ENCODE data around the gene ANO1.

Gene ANO1

DNA sequence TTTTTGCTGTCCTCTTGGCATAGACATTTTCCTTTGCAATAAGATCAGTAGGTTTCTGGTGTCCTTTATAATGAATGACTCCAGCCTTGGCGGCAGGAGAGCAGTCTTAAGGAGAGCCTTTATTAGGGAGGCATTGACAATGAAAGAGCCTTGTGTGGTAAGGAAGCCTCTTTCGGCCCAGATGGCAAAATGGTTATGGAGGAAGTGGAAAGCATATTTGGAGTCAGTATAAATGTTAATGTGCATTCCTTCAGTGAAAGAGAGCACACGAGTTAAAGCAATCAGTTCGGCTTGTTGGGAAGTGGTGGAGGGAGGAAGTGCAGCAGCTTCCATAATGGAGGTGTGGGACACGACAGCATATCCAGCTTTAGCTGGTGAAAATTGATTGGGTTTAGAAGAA lies 18.1 kb upstream of the ANO1 start:
- Histone ChIP-seq H3K36me3 (replicated peaks; ENCODE audit: insufficient read depth, low read length) (no peaks in the 10 kb centered on the region), H3K9me3 (replicated peaks; ENCODE audit: insufficient read depth, low read length) (no peaks in the 10 kb centered on the region), H3K4me3 (ENCODE audit: low read length) (no peak overlapping the region), H3K79me2 (ENCODE audit: low read length) (no peaks in the 10 kb centered on the region), H3K9ac (ENCODE audit: low read length) (no peak overlapping the region), H3K27me3 (replicated peaks; ENCODE audit: insufficient read depth, low read length) (peaks cover 93% of the 10 kb centered on the region), H3K9me2 (replicated peaks; ENCODE audit: insufficient read depth, low read length) (no peaks in the 10 kb centered on the region), H4K20me1 (ENCODE audit: insufficient read depth, low read length) (no peaks in the 10 kb centered on the region), H3K27ac (ENCODE audit: low read length) (no peak overlapping the region), H3F3A (ENCODE audit: insufficient read depth, low read length) (no peaks in the 10 kb centered on the region), H2AFZ (ENCODE audit: low read length) (no peak overlapping the region), H3K4me1 (ENCODE audit: low read length) (no peaks in the 10 kb centered on the region), H3K4me2 (ENCODE audit: low read depth, low read length) (no peak overlapping the region)
- DNase-seq, result no peak
- TF ChIP-seq EZH2phosphoT487 (IDR thresholded peaks at IDR 0.05; ENCODE audit: low read length), result no peak
- no peak for TF ChIP-seq EZH2 (optimal IDR thresholded peaks at IDR 0.05; ENCODE audit: low read depth, low read length)
- no peak for TF ChIP-seq CTCF (IDR thresholded peaks at IDR 0.05; ENCODE audit: low read length)

DNA sequence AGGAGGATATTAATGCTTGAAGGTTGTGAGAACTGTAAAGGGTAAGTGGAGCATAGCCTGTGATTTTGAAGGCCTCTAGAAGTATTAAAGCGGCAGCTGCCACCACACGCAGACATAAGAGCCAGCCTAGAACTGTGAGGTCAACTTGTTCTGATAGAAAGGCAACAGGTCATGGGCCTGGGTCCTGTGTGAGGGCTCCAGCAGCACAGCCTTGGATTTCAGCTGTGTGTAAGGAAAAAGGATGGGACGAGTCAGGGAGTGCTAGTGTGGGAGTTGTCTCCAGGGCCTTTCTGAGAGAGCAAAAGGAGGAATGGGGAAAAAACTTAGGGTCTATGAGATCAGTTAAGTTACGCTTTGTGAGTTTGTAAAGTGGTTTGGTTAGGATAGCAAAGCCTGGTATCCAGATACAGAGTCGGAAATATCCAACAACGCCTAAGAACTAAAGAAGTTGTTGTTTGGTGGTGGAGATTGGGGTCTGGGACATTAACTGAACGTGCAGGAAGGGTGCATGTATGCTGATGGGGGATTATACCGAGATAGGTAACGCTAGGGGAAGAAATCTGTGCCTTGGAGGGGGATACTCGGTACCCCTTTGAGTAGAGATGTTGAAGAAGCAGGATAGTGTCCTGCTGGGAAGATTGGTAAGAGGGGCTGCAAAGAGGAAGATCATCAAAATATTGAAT lies 17.4 kb upstream of the ANO1 start:
- H3K4me2 ChIP-seq (ENCODE audit: low read depth, low read length), result no peak overlapping the region
- H3K9me3 ChIP-seq (replicated peaks; ENCODE audit: insufficient read depth, low read length), result no peaks in the 10 kb centered on the region
- DNase-seq, result no peak
- no peak for TF ChIP-seq CTCF (IDR thresholded peaks at IDR 0.05; ENCODE audit: low read length)
- no peak for TF ChIP-seq EZH2 (optimal IDR thresholded peaks at IDR 0.05; ENCODE audit: low read depth, low read length)
- no peak for TF ChIP-seq EZH2phosphoT487 (IDR thresholded peaks at IDR 0.05; ENCODE audit: low read length)
- no peak overlapping the region for H3K27ac ChIP-seq (ENCODE audit: low read length)
- H3K27me3 ChIP-seq (replicated peaks; ENCODE audit: insufficient read depth, low read length), result peaks cover 95% of the 10 kb centered on the region
- H4K20me1 ChIP-seq (ENCODE audit: insufficient read depth, low read length), result no peaks in the 10 kb centered on the region
- no peaks in the 10 kb centered on the region for H3K36me3 ChIP-seq (replicated peaks; ENCODE audit: insufficient read depth, low read length)
- H2AFZ ChIP-seq (ENCODE audit: low read length), result no peak overlapping the region
- H3K9ac ChIP-seq (ENCODE audit: low read length), result no peak overlapping the region
- H3K4me1 ChIP-seq (ENCODE audit: low read length), result no peaks in the 10 kb centered on the region
- H3K9me2 ChIP-seq (replicated peaks; ENCODE audit: insufficient read depth, low read length), result no peaks in the 10 kb centered on the region
- H3F3A ChIP-seq (ENCODE audit: insufficient read depth, low read length), result no peaks in the 10 kb centered on the region
- no peak overlapping the region for H3K4me3 ChIP-seq (ENCODE audit: low read length)
- no peaks in the 10 kb centered on the region for H3K79me2 ChIP-seq (ENCODE audit: low read length)

GRCh38 chr11:70061734-70062133 lies 16.4 kb upstream of the ANO1 start:
- DNase-seq, result no peak
- Histone ChIP-seq H3K4me3 (ENCODE audit: low read length) (no peak overlapping the region), H3K4me2 (ENCODE audit: low read depth, low read length) (no peak overlapping the region), H3F3A (ENCODE audit: insufficient read depth, low read length) (no peaks in the 10 kb centered on the region), H3K4me1 (ENCODE audit: low read length) (no peaks in the 10 kb centered on the region), H2AFZ (ENCODE audit: low read length) (no peak overlapping the region), H3K36me3 (replicated peaks; ENCODE audit: insufficient read depth, low read length) (no peaks in the 10 kb centered on the region), H3K79me2 (ENCODE audit: low read length) (no peaks in the 10 kb centered on the region), H3K9ac (ENCODE audit: low read length) (no peak overlapping the region), H4K20me1 (ENCODE audit: insufficient read depth, low read length) (no peaks in the 10 kb centered on the region), H3K9me2 (replicated peaks; ENCODE audit: insufficient read depth, low read length) (no peaks in the 10 kb centered on the region), H3K27me3 (replicated peaks; ENCODE audit: insufficient read depth, low read length) (peaks cover 95% of the 10 kb centered on the region), H3K27ac (ENCODE audit: low read length) (no peak overlapping the region), H3K9me3 (replicated peaks; ENCODE audit: insufficient read depth, low read length) (no peaks in the 10 kb centered on the region)
- TF ChIP-seq EZH2phosphoT487 (IDR thresholded peaks at IDR 0.05; ENCODE audit: low read length), result no peak
- no peak for TF ChIP-seq CTCF (IDR thresholded peaks at IDR 0.05; ENCODE audit: low read length)
- TF ChIP-seq EZH2 (optimal IDR thresholded peaks at IDR 0.05; ENCODE audit: low read depth, low read length), result no peak
